ENCODE results near the gene FARSB.

DNA sequence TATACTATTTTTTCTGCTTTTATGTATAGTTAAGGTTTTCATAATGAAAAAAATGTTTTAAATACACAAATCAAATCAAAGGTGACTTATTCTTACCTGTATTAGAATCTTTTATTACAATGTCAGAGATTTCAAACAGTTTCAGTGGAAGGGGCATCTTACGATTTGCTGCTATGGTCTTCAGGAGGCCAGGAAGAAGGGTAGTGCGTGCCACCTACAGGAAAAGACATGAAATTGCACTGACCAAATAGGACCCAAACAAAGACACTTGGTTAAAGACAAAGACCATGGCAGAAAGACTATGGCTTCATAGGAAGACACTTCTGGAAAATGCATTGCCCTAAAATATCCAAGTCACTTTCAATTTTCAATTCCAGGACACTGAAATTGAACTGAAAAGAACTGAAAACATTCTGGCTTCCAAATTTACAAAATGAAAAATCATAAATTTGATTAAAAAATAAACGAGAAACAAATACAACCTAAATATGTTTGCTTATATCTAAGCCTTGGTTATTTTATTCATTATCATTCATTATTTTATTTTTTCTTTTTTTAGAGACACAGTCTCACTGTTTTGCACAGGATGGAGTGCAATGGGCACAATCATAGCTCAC, 42.1 kb downstream of the FARSB start:
- peak; percentile 27 to 68 (median 62) for TF ChIP-seq CTCF (IDR thresholded peaks at IDR 0.05)
- no peak for TF ChIP-seq POLR2A (IDR thresholded peaks at IDR 0.05)
- TF ChIP-seq POLR2AphosphoS5 (IDR thresholded peaks at IDR 0.05), result no peak

All from prostate gland (tissue), 2 donors.